Measurements from ENCODE around the gene PSMD3. TPM values are rescaled to one million over a fixed set of nuclear protein-coding genes. Genes with fewer than 3 reads are reported as not detected.

The PSMD3 gene
- polyA plus RNA-seq, 2 of the 4 experiments (the other 2 are of a cell fraction): 87.7 to 193 TPM

DNA sequence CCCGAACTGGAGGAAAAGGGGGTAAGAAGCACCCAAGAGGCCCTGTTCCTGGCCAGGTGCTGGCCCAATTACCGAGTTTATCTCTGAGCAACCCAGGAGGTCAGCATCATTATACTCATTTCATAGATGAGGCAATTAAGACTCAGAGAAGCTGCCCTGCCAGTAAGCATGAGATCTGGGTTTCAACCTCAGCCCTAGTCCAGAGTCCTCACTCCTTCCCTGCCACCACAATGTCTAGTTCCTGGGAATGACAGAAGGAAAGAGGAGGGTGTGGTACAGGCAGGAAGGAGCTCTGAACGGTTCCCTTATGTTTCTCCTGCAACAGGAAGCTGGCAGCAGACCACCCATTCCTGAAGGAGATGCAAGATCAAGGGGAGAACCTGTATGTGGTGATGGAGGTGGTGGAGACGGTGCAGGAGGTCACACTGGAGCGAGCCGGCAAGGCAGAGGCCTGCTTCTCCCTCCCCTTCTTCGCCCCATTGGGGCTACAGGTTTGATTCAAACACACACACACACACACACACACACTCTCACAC is 10.4 kb upstream of the PSMD3 start:
- ATAC-seq: peak in 1 of 2 experiments; percentile 2; a peak in 1 of 6 replicates
- H3K4me1 ChIP-seq: no peaks in the 10 kb centered on the region
- FAIRE-seq: no peak
- POLR2A ChIA-PET: interaction anchor here (0.6 to 3.0 kb wide), 2 partner anchors 11 to 18 kb away, joined by 4 to 13 read pairs; partner anchors contain the start of gene PSMD3
- 53% methylated on average over 7 of the region's 7 CpGs for WGBS (ENCODE audit: missing lambda C conversion rate)
- no peak overlapping the region for H3K4me2 ChIP-seq
- no peak overlapping the region for H3K4me3 ChIP-seq
- CTCF ChIA-PET: interaction anchor here (0.7 to 19.9 kb wide), 6 partner anchors 10 to 106 kb away, joined by 3 to 405 read pairs (median 4); partner anchors contain the start of genes GSDMA and PSMD3
- no peaks in the 10 kb centered on the region for H3K9me3 ChIP-seq
- no peak overlapping the region for H3K27ac ChIP-seq
- DNase-seq (ENCODE audit: low read depth in 1 of 2, low spot score in 1 of 2): no peak
- TF ChIP-seq HEYL (CRISPR knock-in tag; IDR thresholded peaks at IDR 0.05) (no peak), RARB (CRISPR knock-in tag; IDR thresholded peaks at IDR 0.05) (no peak), PBX3 (IDR thresholded peaks at IDR 0.05) (no peak), ZSCAN20 (CRISPR knock-in tag; IDR thresholded peaks at IDR 0.05) (no peak), NFE2L2 (conservative IDR thresholded peaks at IDR 0.05; ENCODE audit: low read length) (no peak), FOXS1 (CRISPR knock-in tag; IDR thresholded peaks at IDR 0.05) (no peak), KDM1A (IDR thresholded peaks at IDR 0.05; ENCODE audit: low read depth) (no peak), NR3C1 (IDR thresholded peaks at IDR 0.05) (no peak), GATA3 (IDR thresholded peaks at IDR 0.05; ENCODE audit: borderline replicate concordance) (no peak), FOSB (CRISPR knock-in tag; IDR thresholded peaks at IDR 0.05) (no peak), JUN (IDR thresholded peaks at IDR 0.05) (no peak), TP53 (CRISPR knock-in tag; IDR thresholded peaks at IDR 0.05) (no peak), FOSL2 (IDR thresholded peaks at IDR 0.05) (no peak), FOSL2 (CRISPR knock-in tag; IDR thresholded peaks at IDR 0.05) (no peak), HOXB13 (CRISPR knock-in tag; IDR thresholded peaks at IDR 0.05; ENCODE audit: low read depth) (no peak)
- TF ChIP-seq, protein P1, sequence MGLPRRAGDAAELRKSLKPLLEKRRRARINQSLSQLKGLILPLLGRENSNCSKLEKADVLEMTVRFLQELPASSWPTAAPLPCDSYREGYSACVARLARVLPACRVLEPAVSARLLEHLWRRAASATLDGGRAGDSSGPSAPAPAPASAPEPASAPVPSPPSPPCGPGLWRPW (IDR thresholded peaks at IDR 0.05): no peak
- TF ChIP-seq, protein P2, sequence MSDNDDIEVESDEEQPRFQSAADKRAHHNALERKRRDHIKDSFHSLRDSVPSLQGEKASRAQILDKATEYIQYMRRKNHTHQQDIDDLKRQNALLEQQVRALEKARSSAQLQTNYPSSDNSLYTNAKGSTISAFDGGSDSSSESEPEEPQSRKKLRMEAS (IDR thresholded peaks at IDR 0.05): no peak
- TF ChIP-seq, protein P3, sequence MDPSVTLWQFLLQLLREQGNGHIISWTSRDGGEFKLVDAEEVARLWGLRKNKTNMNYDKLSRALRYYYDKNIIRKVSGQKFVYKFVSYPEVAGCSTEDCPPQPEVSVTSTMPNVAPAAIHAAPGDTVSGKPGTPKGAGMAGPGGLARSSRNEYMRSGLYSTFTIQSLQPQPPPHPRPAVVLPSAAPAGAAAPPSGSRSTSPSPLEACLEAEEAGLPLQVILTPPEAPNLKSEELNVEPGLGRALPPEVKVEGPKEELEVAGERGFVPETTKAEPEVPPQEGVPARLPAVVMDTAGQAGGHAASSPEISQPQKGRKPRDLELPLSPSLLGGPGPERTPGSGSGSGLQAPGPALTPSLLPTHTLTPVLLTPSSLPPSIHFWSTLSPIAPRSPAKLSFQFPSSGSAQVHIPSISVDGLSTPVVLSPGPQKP (IDR thresholded peaks at IDR 0.05; ENCODE audit: low read depth, low read length): no peak

GRCh38 chr17:39971076-39971603 is 9.5 kb upstream of the PSMD3 start:
- Histone ChIP-seq H3K4me2 (no peak overlapping the region), H3K27ac (no peak overlapping the region), H3K4me3 (no peak overlapping the region), H3K4me1 (no peaks in the 10 kb centered on the region), H3K9me3 (no peaks in the 10 kb centered on the region)
- ATAC-seq: peak in 1 of 2 experiments; percentile 8; a peak in 3 of 6 replicates
- FAIRE-seq: no peak
- WGBS (ENCODE audit: missing lambda C conversion rate): 67% methylated on average over 4 of the region's 4 CpGs
- DNase-seq (ENCODE audit: low read depth in 1 of 2, low spot score in 1 of 2): no peak
- TF ChIP-seq POLR2AphosphoS2 (conservative IDR thresholded peaks at IDR 0.05; ENCODE audit: low read length) (no peak), RARB (CRISPR knock-in tag; IDR thresholded peaks at IDR 0.05) (no peak), PHF8 (IDR thresholded peaks at IDR 0.05; ENCODE audit: borderline replicate concordance, low read depth) (no peak), CBX8 (IDR thresholded peaks at IDR 0.05) (no peak), HMGXB4 (CRISPR knock-in tag; IDR thresholded peaks at IDR 0.05; ENCODE audit: borderline replicate concordance) (no peak), KDM5A (IDR thresholded peaks at IDR 0.05) (no peak), NFE2L2 (conservative IDR thresholded peaks at IDR 0.05; ENCODE audit: low read length) (no peak), FOSL2 (IDR thresholded peaks at IDR 0.05) (no peak), FOSL2 (CRISPR knock-in tag; IDR thresholded peaks at IDR 0.05) (no peak), EP300 (IDR thresholded peaks at IDR 0.05) (no peak), NR3C1 (IDR thresholded peaks at IDR 0.05) (no peak), CEBPB (IDR thresholded peaks at IDR 0.05) (no peak), CBX2 (IDR thresholded peaks at IDR 0.05; ENCODE audit: borderline replicate concordance, low read depth) (no peak), FOXS1 (CRISPR knock-in tag; IDR thresholded peaks at IDR 0.05) (no peak), TP53 (CRISPR knock-in tag; IDR thresholded peaks at IDR 0.05) (no peak), GATA3 (IDR thresholded peaks at IDR 0.05; ENCODE audit: borderline replicate concordance) (no peak), PBX3 (IDR thresholded peaks at IDR 0.05) (no peak)
- TF ChIP-seq, protein P2 (IDR thresholded peaks at IDR 0.05): no peak
- TF ChIP-seq, protein P4, sequence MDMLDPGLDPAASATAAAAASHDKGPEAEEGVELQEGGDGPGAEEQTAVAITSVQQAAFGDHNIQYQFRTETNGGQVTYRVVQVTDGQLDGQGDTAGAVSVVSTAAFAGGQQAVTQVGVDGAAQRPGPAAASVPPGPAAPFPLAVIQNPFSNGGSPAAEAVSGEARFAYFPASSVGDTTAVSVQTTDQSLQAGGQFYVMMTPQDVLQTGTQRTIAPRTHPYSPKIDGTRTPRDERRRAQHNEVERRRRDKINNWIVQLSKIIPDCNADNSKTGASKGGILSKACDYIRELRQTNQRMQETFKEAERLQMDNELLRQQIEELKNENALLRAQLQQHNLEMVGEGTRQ (IDR thresholded peaks at IDR 0.05): no peak
- POLR2A ChIA-PET: interaction anchor here (3.0 kb wide), 1 partner anchor 10 kb away, joined by 13 read pairs; the partner anchor contains the start of gene PSMD3
- CTCF ChIA-PET: interaction anchor here (1.2 to 19.9 kb wide), 4 partner anchors 9 to 105 kb away, joined by 3 to 405 read pairs (median 15); partner anchors contain the start of genes GSDMA and PSMD3
